ES-I3 (cell line): ENCODE data around the gene PTPN21.
A peak's percentile ranks its signal among the peaks of the same experiment; 100 is the strongest.

Experiments used
- H3K36me3 ChIP-seq: 2 replicates; pipeline ENCODE4 v1.6.1; 2013; ENCODE audit warnings: mild to moderate bottlenecking, low read length, control low read depth, moderate library complexity; ENCODE audit not compliant: insufficient read depth
- H3K4me1 ChIP-seq: 2 replicates; pipeline ENCODE4 v1.6.1; 2013; ENCODE audit warnings: mild to moderate bottlenecking, control low read depth, low read length; ENCODE audit not compliant: insufficient read depth
- H3K9ac ChIP-seq: 2 replicates; pipeline ENCODE4 v1.6.1; 2013; ENCODE audit warnings: low read depth, mild to moderate bottlenecking, low read length, moderate library complexity
- H3K9me3 ChIP-seq: 2 replicates; pipeline ENCODE4 v1.6.1; 2013; ENCODE audit warnings: mild to moderate bottlenecking, low read length, moderate library complexity; ENCODE audit not compliant: control insufficient read depth, insufficient read depth

The PTPN21 gene

DNA sequence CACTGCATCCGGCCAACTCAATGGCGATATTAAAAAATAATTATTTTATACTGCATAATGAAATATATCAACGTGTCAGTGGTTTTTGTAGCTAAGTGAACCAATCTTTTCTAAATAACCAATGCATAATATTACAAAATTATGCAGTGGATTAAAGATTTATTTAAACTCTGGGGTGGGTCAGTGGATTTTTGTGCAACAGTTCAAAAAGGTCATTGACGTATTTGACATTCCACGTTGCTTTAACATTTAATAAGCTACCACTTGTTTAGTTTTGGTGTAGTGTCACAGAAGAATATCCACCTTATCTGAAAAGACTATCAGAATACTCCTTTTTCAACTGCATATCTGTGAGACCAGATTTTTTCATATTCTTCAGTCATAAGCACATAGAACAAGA, 10.6 kb upstream of the PTPN21 start:
- H3K4me1 ChIP-seq: 0 out of 2 replicates have a peak, but pooled peaks cover 6% of the 10 kb centered on the region
- H3K36me3 ChIP-seq: peaks cover 10% of the 10 kb centered on the region
- no peaks in the 10 kb centered on the region for H3K9me3 ChIP-seq
- H3K9ac ChIP-seq: no peak overlapping the region

GRCh38 chr14:88563845-88564244, 9.0 kb upstream of the PTPN21 start:
- H3K4me1 ChIP-seq: 0 out of 2 replicates have a peak, but pooled peaks cover 6% of the 10 kb centered on the region
- H3K36me3 ChIP-seq: peaks cover 8% of the 10 kb centered on the region
- H3K9ac ChIP-seq: peak overlapping the region; percentile 92
- no peaks in the 10 kb centered on the region for H3K9me3 ChIP-seq

GRCh38 chr14:88562831-88563686, 8.3 kb upstream of the PTPN21 start, which contains the start of gene ZC3H14:
Gene ZC3H14 (plus strand): TSS chr14:88563037. CDS start chr14:88563134, 97 bp downstream.
- Histone ChIP-seq H3K9me3 (no peaks in the 10 kb centered on the region), H3K9ac (peak within 1 kb of the TSS; percentile 92), H3K4me1 (0 out of 2 replicates have a peak, but pooled peaks cover 6% of the 10 kb centered on the region), H3K36me3 (peaks cover 2% of the 10 kb centered on the region; the same call in 1 of the 2 replicates)

DNA sequence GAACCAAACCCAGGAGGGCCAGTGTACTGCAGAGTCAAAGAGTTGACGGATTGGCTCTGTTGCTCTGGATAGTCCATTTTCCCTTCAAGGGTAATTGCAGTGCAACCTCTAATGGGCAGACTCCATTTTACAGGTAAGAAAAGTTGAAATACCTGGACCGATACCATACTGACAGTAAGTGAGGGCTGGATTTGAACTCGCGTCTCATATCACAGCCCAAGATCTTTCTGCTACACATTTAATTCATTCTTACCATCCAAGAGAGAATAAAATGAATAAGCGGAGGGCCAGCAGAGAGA, 7.7 kb upstream of the PTPN21 start:
- H3K4me1 ChIP-seq: 0 out of 2 replicates have a peak, but pooled peaks cover 6% of the 10 kb centered on the region
- peak overlapping the region; percentile 92 for H3K9ac ChIP-seq
- no peaks in the 10 kb centered on the region for H3K36me3 ChIP-seq

DNA sequence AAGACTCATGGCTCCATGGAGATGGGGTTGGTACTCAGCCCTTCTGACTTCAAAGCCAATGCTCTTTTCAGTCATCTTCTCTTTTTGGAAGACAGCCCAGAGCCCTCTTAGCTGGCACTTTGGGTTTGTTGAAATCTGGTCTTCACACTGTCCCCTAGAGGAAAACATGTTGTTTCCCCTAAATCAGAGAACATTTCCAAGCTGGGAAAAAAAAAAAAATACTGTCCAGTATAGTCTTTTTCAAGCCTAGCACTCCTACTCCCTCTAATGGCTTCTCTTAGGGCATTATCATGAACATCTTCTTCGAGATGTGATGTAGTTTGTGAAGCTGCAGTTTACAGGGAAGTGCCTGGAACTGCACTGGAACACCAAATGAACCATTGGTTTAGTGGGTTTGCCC, 5.0 kb upstream of the PTPN21 start:
- H3K36me3 ChIP-seq: no peaks in the 10 kb centered on the region
- no peaks in the 10 kb centered on the region for H3K9me3 ChIP-seq
- H3K4me1 ChIP-seq: peaks cover 15% of the 10 kb centered on the region
- no peak overlapping the region for H3K9ac ChIP-seq

More for the DNA sequence above, 7.7 kb upstream of the PTPN21 start:
- H3K9me3 ChIP-seq: no peaks in the 10 kb centered on the region

- Histone ChIP-seq H3K36me3 (no peaks in the 10 kb centered on the region), H3K9ac (no peak overlapping the region), H3K4me1 (peaks cover 10% of the 10 kb centered on the region), H3K9me3 (no peaks in the 10 kb centered on the region)
Measured at GRCh38 chr14:88556581-88556980, 1.8 kb upstream of the PTPN21 start.

GRCh38 chr14:88553886-88554456, 836 bp downstream of the PTPN21 start:
- Histone ChIP-seq H3K4me1 (peaks cover 10% of the 10 kb centered on the region), H3K36me3 (no peaks in the 10 kb centered on the region; the same call in 1 of the 2 replicates), H3K9ac (peak overlapping the region; percentile 67), H3K9me3 (no peaks in the 10 kb centered on the region)

- no peaks in the 10 kb centered on the region for H3K9me3 ChIP-seq
- no peak overlapping the region for H3K9ac ChIP-seq
- H3K4me1 ChIP-seq: peaks cover 10% of the 10 kb centered on the region
- H3K36me3 ChIP-seq: no peaks in the 10 kb centered on the region; the same call in 1 of the 2 replicates
Measured at GRCh38 chr14:88552876-88553275, 1.9 kb downstream of the PTPN21 start.

DNA sequence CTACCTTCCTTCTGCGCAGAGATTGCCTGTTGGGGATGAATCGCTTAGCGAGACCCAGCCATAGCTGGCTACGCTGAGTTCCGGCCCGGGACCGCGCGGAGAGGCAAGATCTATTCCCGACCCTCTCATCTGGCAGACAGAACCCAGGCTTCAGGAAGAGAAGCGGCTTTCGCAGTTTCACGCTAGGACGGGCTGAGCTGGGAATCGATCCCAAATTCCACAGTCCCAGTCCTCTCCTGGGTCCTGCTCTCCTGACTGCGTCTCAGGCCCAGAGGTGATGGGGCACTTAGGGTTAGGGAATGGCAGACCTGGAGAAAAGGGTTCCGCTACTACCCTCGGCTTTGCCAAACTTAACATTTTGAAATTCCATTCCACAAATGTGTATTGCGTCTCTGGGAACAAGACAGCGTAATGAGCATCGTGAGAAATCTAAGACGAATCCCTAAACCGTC, 2.8 kb downstream of the PTPN21 start:
- Histone ChIP-seq H3K9ac (peak overlapping the region; percentile 68; the same call in 1 of the 2 replicates), H3K9me3 (no peaks in the 10 kb centered on the region), H3K36me3 (no peaks in the 10 kb centered on the region; the same call in 1 of the 2 replicates), H3K4me1 (peaks cover 10% of the 10 kb centered on the region)

- Histone ChIP-seq H3K4me1 (peaks cover 7% of the 10 kb centered on the region), H3K36me3 (no peaks in the 10 kb centered on the region; the same call in 1 of the 2 replicates), H3K9me3 (no peaks in the 10 kb centered on the region), H3K9ac (peak overlapping the region; percentile 68)
Measured at GRCh38 chr14:88551094-88551870, 3.5 kb downstream of the PTPN21 start.

- Histone ChIP-seq H3K4me1 (no peaks in the 10 kb centered on the region), H3K9ac (no peak overlapping the region), H3K9me3 (no peaks in the 10 kb centered on the region), H3K36me3 (no peaks in the 10 kb centered on the region; the same call in 1 of the 2 replicates)
Measured at GRCh38 chr14:88550078-88550477, 4.7 kb downstream of the PTPN21 start.

DNA sequence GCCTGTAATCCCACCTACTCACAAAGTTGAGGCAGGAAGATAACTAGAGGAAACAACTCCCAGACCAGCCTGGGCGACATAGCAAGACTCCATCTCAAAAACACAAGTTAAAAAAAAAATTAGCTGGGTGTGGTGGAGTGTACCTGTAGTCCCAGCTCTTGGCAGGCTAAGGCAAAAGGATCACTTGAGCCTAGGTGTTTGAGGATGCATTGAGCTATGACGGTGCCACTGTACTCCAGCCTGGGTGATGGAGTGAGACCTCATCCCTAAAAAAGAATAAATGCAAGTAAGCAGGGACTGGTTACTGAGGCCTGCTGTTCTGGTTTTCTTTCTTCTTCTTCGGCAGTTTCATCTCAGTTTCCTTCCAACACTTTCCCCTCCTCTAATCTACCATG, 7.4 kb downstream of the PTPN21 start:
- no peak overlapping the region for H3K9ac ChIP-seq
- no peaks in the 10 kb centered on the region for H3K4me1 ChIP-seq
- no peaks in the 10 kb centered on the region for H3K9me3 ChIP-seq
- H3K36me3 ChIP-seq: no peaks in the 10 kb centered on the region; the same call in 1 of the 2 replicates

GRCh38 chr14:88546621-88547385, 8.0 kb downstream of the PTPN21 start:
- no peak overlapping the region for H3K9ac ChIP-seq
- H3K36me3 ChIP-seq: no peaks in the 10 kb centered on the region; the same call in 1 of the 2 replicates
- no peaks in the 10 kb centered on the region for H3K9me3 ChIP-seq
- H3K4me1 ChIP-seq: no peaks in the 10 kb centered on the region
